ENCODE data around the gene PIGN.
"Not testable (repeated sequence)": the region's sequence is repeated elsewhere in the genome, so short reads cannot be mapped to it uniquely, and the experiment has no call there.

The PIGN gene

GRCh38 chr18:62182220-62182619, 4.6 kb downstream of the PIGN start:
- no peak for DNase-seq

GRCh38 chr18:62179213-62179612, 7.6 kb downstream of the PIGN start:
- no peak for DNase-seq

GRCh38 chr18:62177271-62177670, 9.6 kb downstream of the PIGN start:
- no peak for DNase-seq

- DNase-seq = no peak
These were observed 11.3 kb downstream of the PIGN start for GRCh38 chr18:62175521-62175920.

GRCh38 chr18:62172298-62172697, 14.6 kb downstream of the PIGN start:
- DNase-seq = no peak

GRCh38 chr18:62170857-62171256, 16.0 kb downstream of the PIGN start:
- DNase-seq = no peak

GRCh38 chr18:62166524-62166923, 20.3 kb downstream of the PIGN start:
- DNase-seq = not testable (repeated sequence)

- no peak for DNase-seq
These were observed 21.3 kb downstream of the PIGN start for GRCh38 chr18:62165583-62165982.

GRCh38 chr18:62164855-62165487, 21.9 kb downstream of the PIGN start:
- no peak for DNase-seq

GRCh38 chr18:62164310-62164709, 22.5 kb downstream of the PIGN start:
- no peak for DNase-seq

- DNase-seq = no peak
These were observed 29.0 kb downstream of the PIGN start for GRCh38 chr18:62157843-62158242.

- DNase-seq = no peak
These were observed 34.0 kb downstream of the PIGN start for GRCh38 chr18:62152844-62153243.

GRCh38 chr18:62151068-62151771, 35.6 kb downstream of the PIGN start:
- no peak for DNase-seq

GRCh38 chr18:62144338-62144737, 42.5 kb downstream of the PIGN start:
- DNase-seq = no peak

- DNase-seq = no peak
These were observed 46.6 kb downstream of the PIGN start for GRCh38 chr18:62140259-62140658.

- DNase-seq = no peak
These were observed 48.2 kb downstream of the PIGN start for GRCh38 chr18:62138461-62139235.

- peak; percentile 51 for DNase-seq
These were observed 55.5 kb downstream of the PIGN start for GRCh38 chr18:62131301-62131909.

GRCh38 chr18:62128157-62128556, 58.7 kb downstream of the PIGN start:
- peak; percentile 61 for DNase-seq

- DNase-seq = no peak
These were observed 60.1 kb downstream of the PIGN start for GRCh38 chr18:62126737-62127136.

- no peak for DNase-seq
These were observed 61.2 kb downstream of the PIGN start for GRCh38 chr18:62125702-62126101.

- DNase-seq = no peak
These were observed 64.5 kb downstream of the PIGN start for GRCh38 chr18:62122330-62122729.

- no peak for DNase-seq
These were observed 67.0 kb downstream of the PIGN start for GRCh38 chr18:62119884-62120283.

- DNase-seq = peak; percentile 54
These were observed 68.5 kb downstream of the PIGN start for GRCh38 chr18:62118328-62118727.

- DNase-seq = no peak
These were observed 77.2 kb downstream of the PIGN start for GRCh38 chr18:62109676-62110075.

Data from HCEC 1CT (cell line).